HEK293T (cell line): Measurements from ENCODE around the gene SETBP1.

ENCODE experiments used
- CTCF ChIA-PET: fragments of 350-600 bp; formaldehyde crosslinking; extraction: SDS; loops from one replicate; lab custom pipeline; 2021; ENCODE audit warnings: antibody characterized with exemption, inconsistent platforms; lab: Yijun Ruan, JAX
- POLR2A ChIA-PET: fragments of 350-600 bp; formaldehyde crosslinking; extraction: SDS; loops from one replicate; lab custom pipeline; 2020; ENCODE audit warnings: antibody characterized with exemption, inconsistent platforms; lab: Yijun Ruan, JAX
- DNase-seq: peaks from one replicate; pipeline ENCODE4 v3.0.0; 2012; ENCODE audit warnings: mixed read lengths; ENCODE audit errors: extremely low spot score
- ARNT ChIP-seq: fragments of 450-650 bp; IDR thresholded peaks from 2 replicates; pipeline ENCODE4 v1.6.1; 2017; ENCODE audit warnings: mild to moderate bottlenecking
- BHLHE40 ChIP-seq: fragments of 450-650 bp; IDR thresholded peaks from 2 replicates; pipeline ENCODE4 v1.6.1; 2016; ENCODE audit warnings: mild to moderate bottlenecking, moderate library complexity, borderline replicate concordance
- CTBP1 ChIP-seq: fragments of 450-650 bp; IDR thresholded peaks from 2 replicates; pipeline ENCODE4 v1.6.1; 2016; ENCODE audit warnings: borderline replicate concordance
- ELF4 ChIP-seq: fragments of 450-650 bp; IDR thresholded peaks from 2 replicates; pipeline ENCODE4 v1.6.1; 2017; ENCODE audit warnings: antibody characterized with exemption
- FOXA1 ChIP-seq: fragments of 450-650 bp; IDR thresholded peaks from 2 replicates; pipeline ENCODE4 v1.6.1; 2016; ENCODE audit warnings: mild to moderate bottlenecking
- FOXK2 ChIP-seq: fragments of 450-650 bp; IDR thresholded peaks from 2 replicates; pipeline ENCODE4 v1.6.1; 2016; ENCODE audit warnings: mild to moderate bottlenecking
- FOXM1 ChIP-seq: fragments of 450-650 bp; IDR thresholded peaks from 2 replicates; pipeline ENCODE4 v1.6.1; 2017; ENCODE audit warnings: mild to moderate bottlenecking, borderline replicate concordance
- HDGF ChIP-seq: fragments of 450-650 bp; IDR thresholded peaks from 2 replicates; pipeline ENCODE4 v1.6.1; 2017; ENCODE audit warnings: antibody characterized with exemption, borderline replicate concordance
- L3MBTL2 ChIP-seq: fragments of 450-650 bp; conservative IDR thresholded peaks from 2 replicates; pipeline ENCODE4 v1.6.1; 2016; ENCODE audit warnings: mild to moderate bottlenecking
- LEF1 ChIP-seq: fragments of 450-650 bp; IDR thresholded peaks from 2 replicates; pipeline ENCODE4 v1.6.1; 2017; ENCODE audit warnings: mild to moderate bottlenecking, borderline replicate concordance
- NFRKB ChIP-seq: fragments of 450-650 bp; IDR thresholded peaks from 2 replicates; pipeline ENCODE4 v1.6.1; 2016; ENCODE audit warnings: mild to moderate bottlenecking, moderate library complexity
- SP1 ChIP-seq: fragments of 450-650 bp; IDR thresholded peaks from 2 replicates; pipeline ENCODE4 v1.6.1; 2017
- SUZ12 ChIP-seq: fragments of 450-650 bp; IDR thresholded peaks from 2 replicates; pipeline ENCODE4 v1.6.1; 2016; ENCODE audit warnings: mild to moderate bottlenecking
- TARDBP ChIP-seq: fragments of 450-650 bp; IDR thresholded peaks from 2 replicates; pipeline ENCODE4 v1.6.1; 2016
- ZNF384 ChIP-seq: fragments of 450-650 bp; IDR thresholded peaks from 2 replicates; pipeline ENCODE4 v1.6.1; 2016
- TF ChIP-seq, protein P1 (sequence below): fragments of 450-650 bp; IDR thresholded peaks from 2 replicates; pipeline ENCODE4 v1.6.1; 2016

SETBP1 gene

DNA sequence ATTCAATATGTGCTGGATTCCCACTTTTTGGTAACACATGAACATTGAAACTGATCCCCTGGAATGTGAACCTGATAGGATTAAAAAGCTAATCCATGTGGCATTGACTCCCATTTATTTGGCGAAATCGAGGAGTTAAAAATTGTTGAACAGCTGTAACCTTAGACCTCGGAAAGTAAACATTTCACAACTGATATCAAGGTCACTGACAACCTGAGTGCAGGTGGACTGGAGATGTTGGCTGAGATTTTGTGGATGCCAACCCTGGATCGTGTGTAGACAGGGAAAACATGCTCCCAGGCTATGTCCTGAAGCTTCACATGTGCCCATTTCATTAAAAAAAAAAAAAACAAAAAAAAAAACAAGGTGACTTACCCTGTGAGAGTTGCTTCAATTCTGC, 204.8 kb downstream of the SETBP1 start:
- TF ChIP-seq ZNF384 (no peak), TARDBP (no peak)
- CTCF ChIA-PET: no interaction called here
- POLR2A ChIA-PET: no interaction called here
- DNase-seq: no peak

DNA sequence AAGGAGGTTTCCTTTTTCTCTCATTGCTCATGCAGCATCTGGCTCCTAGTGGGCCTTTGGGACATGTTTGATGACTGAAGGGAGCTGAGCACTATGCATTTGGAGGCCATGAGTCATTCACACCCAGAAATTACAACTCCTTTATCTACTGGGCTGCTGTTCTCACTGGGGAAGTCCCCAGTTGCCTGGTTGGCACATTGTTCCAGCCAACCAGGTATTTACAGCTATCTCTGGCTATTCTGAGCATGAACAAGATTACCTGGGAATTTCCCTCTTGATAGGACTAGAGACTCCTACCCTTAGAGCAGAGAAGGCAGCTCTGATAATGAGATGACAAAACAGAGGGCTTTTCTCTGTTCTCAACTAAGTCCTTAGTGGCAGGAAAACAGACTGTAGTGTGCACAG, 206.5 kb downstream of the SETBP1 start:
- ChIA-PET CTCF (no interaction called here), POLR2A (no interaction called here)
- DNase-seq: no peak
- no peak for TF ChIP-seq SUZ12
- no peak for TF ChIP-seq ARNT
- no peak for TF ChIP-seq HDGF
- TF ChIP-seq CTBP1: no peak
- no peak for TF ChIP-seq FOXM1
- TF ChIP-seq FOXA1: no peak
- TF ChIP-seq BHLHE40: no peak
- TF ChIP-seq ZNF384: no peak
- TF ChIP-seq L3MBTL2: no peak

DNA sequence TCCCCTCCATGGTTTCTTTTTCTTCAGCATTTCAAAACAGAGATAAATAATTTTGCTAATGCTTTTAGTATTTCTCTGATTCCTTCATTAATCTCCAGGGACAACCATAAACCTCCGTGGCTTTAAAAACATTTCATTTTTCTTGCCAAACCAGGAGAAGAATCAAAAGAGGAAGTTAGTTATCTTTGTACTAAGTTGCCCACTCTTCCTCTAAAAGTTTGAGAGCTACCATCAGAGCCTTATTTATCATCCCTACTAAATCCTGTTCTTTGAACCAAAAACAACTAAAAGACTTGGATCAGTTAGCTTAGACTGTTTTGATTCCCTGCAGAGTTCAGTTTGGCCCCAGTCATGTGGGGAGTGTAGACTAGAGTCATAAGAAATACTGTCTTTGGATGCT, 208.4 kb downstream of the SETBP1 start:
- DNase-seq: no peak
- TF ChIP-seq LEF1 (no peak), FOXK2 (no peak), ELF4 (no peak), NFRKB (no peak), ZNF384 (no peak), FOXM1 (no peak)
- POLR2A ChIA-PET: no interaction called here
- CTCF ChIA-PET: no interaction called here

DNA sequence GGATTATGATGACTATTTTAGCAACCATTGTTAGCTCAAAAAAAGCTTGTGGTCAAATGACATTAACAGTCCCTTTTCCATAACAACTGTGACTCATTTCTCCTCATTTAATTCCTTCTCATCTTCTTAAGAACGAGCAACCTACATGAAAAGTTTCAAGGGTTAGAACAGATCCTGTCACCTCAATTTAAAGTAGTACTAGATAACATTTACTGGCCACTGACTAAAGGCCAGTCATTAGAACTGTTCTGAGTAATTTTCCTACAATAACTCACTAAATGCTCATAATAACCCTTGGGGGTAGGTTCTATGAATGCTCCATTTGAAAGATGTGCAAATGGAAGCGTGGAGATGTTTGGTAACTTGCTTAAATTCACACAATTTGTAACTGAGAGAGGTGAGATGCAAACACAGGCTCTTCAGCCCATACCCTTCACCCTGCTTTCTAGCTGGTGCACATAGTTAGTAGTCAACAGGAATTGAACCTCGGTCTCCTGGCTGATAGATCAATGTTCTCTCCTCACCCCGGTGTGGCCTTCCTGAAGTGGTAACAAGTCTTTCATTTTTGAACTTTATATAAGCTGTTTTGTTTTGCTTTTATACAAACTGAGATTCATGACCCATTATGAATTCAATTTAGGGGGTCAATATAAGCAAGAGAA, 212.5 kb downstream of the SETBP1 start:
- POLR2A ChIA-PET: no interaction called here
- TF ChIP-seq SUZ12 (no peak), HDGF (no peak), SP1 (no peak), NFRKB (no peak), ELF4 (no peak), FOXK2 (no peak), BHLHE40 (no peak), LEF1 (no peak), L3MBTL2 (no peak), ARNT (no peak), CTBP1 (no peak), TARDBP (no peak), ZNF384 (no peak)
- TF ChIP-seq, protein P1, sequence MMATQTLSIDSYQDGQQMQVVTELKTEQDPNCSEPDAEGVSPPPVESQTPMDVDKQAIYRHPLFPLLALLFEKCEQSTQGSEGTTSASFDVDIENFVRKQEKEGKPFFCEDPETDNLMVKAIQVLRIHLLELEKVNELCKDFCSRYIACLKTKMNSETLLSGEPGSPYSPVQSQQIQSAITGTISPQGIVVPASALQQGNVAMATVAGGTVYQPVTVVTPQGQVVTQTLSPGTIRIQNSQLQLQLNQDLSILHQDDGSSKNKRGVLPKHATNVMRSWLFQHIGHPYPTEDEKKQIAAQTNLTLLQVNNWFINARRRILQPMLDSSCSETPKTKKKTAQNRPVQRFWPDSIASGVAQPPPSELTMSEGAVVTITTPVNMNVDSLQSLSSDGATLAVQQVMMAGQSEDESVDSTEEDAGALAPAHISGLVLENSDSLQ: no peak
- CTCF ChIA-PET: no interaction called here
- DNase-seq: no peak

DNA sequence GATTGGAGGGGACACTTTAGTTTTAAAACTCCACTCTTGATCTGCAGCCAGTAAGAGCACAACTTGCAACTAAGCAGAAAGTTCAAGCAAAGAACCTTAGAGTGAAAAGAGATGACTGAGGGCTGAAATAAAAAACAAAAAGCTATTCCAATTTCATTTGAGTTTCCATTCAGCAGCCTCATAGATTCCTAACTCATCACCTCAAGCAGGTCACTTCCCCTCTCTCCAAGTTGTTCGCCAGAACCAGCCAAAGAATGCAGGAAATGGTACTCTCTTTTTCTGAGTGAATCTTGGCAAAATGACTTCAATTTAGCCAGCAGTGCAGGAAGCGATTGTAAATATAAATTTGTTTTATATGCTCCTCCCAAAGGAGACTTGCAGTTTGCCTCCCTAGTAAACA, 213.3 kb downstream of the SETBP1 start:
- POLR2A ChIA-PET: no interaction called here
- no peak for DNase-seq
- no peak for TF ChIP-seq BHLHE40
- no peak for TF ChIP-seq ELF4
- TF ChIP-seq LEF1: no peak
- no peak for TF ChIP-seq FOXM1
- no peak for TF ChIP-seq SP1
- TF ChIP-seq SUZ12: no peak
- no peak for TF ChIP-seq ZNF384
- TF ChIP-seq HDGF: no peak
- TF ChIP-seq CTBP1: no peak
- TF ChIP-seq L3MBTL2: no peak
- TF ChIP-seq FOXA1: no peak
- TF ChIP-seq, protein P1: no peak
- no peak for TF ChIP-seq TARDBP
- no peak for TF ChIP-seq ARNT
- no peak for TF ChIP-seq FOXK2
- no peak for TF ChIP-seq NFRKB
- CTCF ChIA-PET: no interaction called here

DNA sequence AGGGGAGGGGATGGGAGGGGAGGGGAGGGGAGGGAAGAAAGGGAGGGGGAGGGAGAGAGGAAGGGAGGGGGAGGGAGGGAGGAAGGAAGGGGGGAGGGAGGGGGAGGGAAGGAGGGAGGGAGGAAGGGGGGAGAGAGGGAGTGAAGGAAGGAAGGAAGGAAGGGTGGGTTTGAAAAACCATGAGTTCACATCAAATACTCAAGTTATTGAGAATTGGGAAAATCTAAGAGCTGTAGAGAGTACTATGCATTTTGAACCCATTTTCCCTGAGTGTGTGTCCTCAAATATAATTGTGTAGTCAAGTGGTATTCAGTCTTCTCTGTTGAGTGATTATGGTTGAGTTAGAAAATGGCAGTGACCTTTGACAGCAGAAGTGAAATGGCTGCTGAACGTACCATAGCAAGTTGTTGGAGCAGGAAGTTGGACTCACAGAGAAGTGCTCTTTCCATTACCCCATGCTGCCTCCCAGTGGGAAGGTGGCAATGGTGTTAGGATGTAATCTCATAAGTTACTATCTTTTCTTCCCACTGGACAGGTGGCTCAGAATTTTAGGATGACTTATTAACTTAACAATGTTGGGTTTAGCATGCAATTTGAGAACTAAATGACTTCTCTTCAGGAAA, 214.6 kb downstream of the SETBP1 start:
- CTCF ChIA-PET: no interaction called here

DNA sequence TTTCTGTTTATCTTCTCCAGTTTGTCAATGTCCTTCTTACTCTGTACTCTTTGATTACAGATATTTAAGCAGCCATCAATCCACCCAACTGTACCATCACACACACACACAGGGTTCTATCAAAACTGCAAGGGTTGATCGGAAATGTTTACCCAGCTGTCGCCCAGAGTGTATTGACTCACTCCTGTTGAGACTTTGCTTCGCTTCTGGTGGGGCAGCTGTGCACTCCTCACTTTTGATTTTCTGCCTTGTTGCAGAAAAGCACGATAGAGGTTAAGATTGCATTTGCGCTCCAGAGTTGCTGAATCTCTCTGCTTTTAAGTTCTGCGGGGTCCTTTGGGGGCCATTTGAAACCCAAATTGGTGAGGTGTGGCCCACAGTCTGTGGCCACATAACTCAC, 216.2 kb downstream of the SETBP1 start:
- TF ChIP-seq FOXK2 (no peak), NFRKB (no peak), SUZ12 (no peak), ARNT (no peak), L3MBTL2 (no peak), FOXM1 (no peak), FOXA1 (no peak), ELF4 (no peak), ZNF384 (no peak), CTBP1 (no peak), SP1 (no peak), LEF1 (no peak)
- TF ChIP-seq, protein P1: no peak
- no peak for DNase-seq
- CTCF ChIA-PET: no interaction called here
- POLR2A ChIA-PET: no interaction called here

More for the DNA sequence above, 214.6 kb downstream of the SETBP1 start:
- DNase-seq: no peak
- POLR2A ChIA-PET: no interaction called here
- TF ChIP-seq L3MBTL2 (no peak), SP1 (no peak), FOXA1 (no peak), ZNF384 (no peak), LEF1 (no peak)
